ENCODE results near the gene RFTN1. TPM values are rescaled to one million over a fixed set of nuclear protein-coding genes. Genes with fewer than 3 reads are reported as not detected.

RFTN1 gene
- total and polyA plus RNA-seq, 9 of the 15 experiments (the other 6 are each of a cell fraction or from before 2014, with no cell fraction given): 0.08 to 0.51 (median 0.11) TPM; not detected in 6

DNA sequence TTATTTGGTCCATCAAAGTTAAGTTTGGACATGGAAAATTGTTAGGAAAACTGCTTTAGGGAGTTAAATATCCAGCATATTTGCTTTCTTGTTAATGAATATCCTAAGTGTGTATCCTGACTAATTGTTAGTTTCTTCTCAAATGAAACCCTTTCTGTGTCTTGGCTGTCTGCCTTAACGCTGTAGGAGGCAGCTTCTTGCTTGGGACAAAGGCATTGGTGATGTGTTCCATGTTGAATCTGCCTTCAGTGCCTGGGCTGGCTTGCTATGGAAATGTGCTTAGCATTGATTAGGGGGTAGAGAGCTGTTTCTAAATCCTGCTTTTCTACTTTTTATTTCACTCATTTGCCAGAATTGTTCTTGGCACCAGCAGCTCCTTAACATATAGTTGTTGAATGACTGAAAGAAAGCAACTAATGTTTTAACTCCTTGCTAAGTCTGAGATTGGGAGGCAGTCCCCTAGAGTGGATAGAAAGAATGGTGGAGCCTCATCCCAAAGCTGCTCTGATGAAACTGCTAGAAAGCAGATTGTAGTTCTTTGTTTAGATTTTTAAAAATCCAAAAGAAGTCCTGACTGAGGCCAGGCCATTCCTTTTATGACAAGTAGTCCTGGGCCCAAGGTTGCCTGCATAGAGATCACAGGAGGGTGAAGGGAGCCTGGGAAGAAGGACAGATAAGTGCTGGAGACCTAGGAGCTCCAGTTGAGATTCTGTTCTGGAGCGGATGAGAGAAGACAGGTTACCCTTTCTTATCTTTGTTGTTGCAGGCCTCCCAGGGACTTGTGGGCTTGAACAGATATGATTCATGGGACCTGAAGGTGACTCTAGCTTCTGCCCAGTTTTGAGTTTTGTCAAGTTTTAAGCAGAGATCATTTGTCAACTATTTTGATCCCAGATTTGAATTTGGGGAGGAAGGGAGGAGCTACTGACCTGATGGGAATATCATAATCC lies 209.2 kb downstream of the RFTN1 start (continued):
- TF ChIP-seq CCNT2 (IDR thresholded peaks at IDR 0.05; ENCODE audit: borderline replicate concordance, extremely low read depth, insufficient read length, low read depth, low read length) (peak; percentile 93), XRCC4 (IDR thresholded peaks at IDR 0.05; ENCODE audit: extremely low read depth, insufficient read depth, insufficient read length) (no peak), TCF7L2 (IDR thresholded peaks at IDR 0.05; ENCODE audit: low read depth, low read length) (no peak), NR2C1 (IDR thresholded peaks at IDR 0.05) (no peak), NR2C1 (tag; IDR thresholded peaks at IDR 0.05) (peak; percentile 64), C11orf30 (IDR thresholded peaks at IDR 0.05; ENCODE audit: low read depth) (no peak), BACH1 (tag; IDR thresholded peaks at IDR 0.05) (no peak), MYBL2 (IDR thresholded peaks at IDR 0.05; ENCODE audit: low read depth) (no peak; the same call in 1 of the 2 replicates), MYBL2 (CRISPR knock-in tag; IDR thresholded peaks at IDR 0.05; ENCODE audit: borderline replicate concordance) (no peak), ZKSCAN3 (CRISPR knock-in tag; IDR thresholded peaks at IDR 0.05) (no peak), MCM7 (IDR thresholded peaks at IDR 0.05) (no peak), WHSC1 (IDR thresholded peaks at IDR 0.05; ENCODE audit: low read length) (no peak), MAFG (tag; conservative IDR thresholded peaks at IDR 0.05) (no peak), CREB1 (IDR thresholded peaks at IDR 0.05) (no peak), CREB1 (CRISPR knock-in tag; IDR thresholded peaks at IDR 0.05) (no peak), KLF6 (CRISPR knock-in tag; IDR thresholded peaks at IDR 0.05; ENCODE audit: borderline replicate concordance) (no peak), ILF3 (IDR thresholded peaks at IDR 0.05; ENCODE audit: borderline replicate concordance) (0 out of 2 replicates have a peak, but pooled peaks have one; percentile 53), NR1H2 (CRISPR knock-in tag; IDR thresholded peaks at IDR 0.05) (no peak), GABPA (tag; conservative IDR thresholded peaks at IDR 0.05; ENCODE audit: low read depth) (no peak; the same call in 1 of the 2 replicates), ASH1L (IDR thresholded peaks at IDR 0.05; ENCODE audit: borderline replicate concordance, low read depth, partially characterized antibody) (no peak), ZNF354B (CRISPR knock-in tag; IDR thresholded peaks at IDR 0.05) (no peak)
- TF ChIP-seq, protein P1, sequence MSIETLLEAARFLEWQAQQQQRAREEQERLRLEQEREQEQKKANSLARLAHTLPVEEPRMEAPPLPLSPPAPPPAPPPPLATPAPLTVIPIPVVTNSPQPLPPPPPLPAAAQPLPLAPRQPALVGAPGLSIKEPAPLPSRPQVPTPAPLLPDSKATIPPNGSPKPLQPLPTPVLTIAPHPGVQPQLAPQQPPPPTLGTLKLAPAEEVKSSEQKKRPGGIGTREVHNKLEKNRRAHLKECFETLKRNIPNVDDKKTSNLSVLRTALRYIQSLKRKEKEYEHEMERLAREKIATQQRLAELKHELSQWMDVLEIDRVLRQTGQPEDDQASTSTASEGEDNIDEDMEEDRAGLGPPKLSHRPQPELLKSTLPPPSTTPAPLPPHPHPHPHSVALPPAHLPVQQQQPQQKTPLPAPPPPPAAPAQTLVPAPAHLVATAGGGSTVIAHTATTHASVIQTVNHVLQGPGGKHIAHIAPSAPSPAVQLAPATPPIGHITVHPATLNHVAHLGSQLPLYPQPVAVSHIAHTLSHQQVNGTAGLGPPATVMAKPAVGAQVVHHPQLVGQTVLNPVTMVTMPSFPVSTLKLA (conservative IDR thresholded peaks at IDR 0.05): peak in 1 of 2 experiments; percentile 11; a peak in 1 of 4 replicates
- TF ChIP-seq, protein P2, sequence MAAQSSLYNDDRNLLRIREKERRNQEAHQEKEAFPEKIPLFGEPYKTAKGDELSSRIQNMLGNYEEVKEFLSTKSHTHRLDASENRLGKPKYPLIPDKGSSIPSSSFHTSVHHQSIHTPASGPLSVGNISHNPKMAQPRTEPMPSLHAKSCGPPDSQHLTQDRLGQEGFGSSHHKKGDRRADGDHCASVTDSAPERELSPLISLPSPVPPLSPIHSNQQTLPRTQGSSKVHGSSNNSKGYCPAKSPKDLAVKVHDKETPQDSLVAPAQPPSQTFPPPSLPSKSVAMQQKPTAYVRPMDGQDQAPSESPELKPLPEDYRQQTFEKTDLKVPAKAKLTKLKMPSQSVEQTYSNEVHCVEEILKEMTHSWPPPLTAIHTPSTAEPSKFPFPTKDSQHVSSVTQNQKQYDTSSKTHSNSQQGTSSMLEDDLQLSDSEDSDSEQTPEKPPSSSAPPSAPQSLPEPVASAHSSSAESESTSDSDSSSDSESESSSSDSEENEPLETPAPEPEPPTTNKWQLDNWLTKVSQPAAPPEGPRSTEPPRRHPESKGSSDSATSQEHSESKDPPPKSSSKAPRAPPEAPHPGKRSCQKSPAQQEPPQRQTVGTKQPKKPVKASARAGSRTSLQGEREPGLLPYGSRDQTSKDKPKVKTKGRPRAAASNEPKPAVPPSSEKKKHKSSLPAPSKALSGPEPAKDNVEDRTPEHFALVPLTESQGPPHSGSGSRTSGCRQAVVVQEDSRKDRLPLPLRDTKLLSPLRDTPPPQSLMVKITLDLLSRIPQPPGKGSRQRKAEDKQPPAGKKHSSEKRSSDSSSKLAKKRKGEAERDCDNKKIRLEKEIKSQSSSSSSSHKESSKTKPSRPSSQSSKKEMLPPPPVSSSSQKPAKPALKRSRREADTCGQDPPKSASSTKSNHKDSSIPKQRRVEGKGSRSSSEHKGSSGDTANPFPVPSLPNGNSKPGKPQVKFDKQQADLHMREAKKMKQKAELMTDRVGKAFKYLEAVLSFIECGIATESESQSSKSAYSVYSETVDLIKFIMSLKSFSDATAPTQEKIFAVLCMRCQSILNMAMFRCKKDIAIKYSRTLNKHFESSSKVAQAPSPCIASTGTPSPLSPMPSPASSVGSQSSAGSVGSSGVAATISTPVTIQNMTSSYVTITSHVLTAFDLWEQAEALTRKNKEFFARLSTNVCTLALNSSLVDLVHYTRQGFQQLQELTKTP (IDR thresholded peaks at IDR 0.05; ENCODE audit: low read depth in 1 of 2, partially characterized antibody in 2 of 2): peak in 1 of 2 experiments; percentile 50
